GM10266 (cell line): ENCODE measurements around the gene EHHADH.
"Not testable (repeated sequence)": the region's sequence is repeated elsewhere in the genome, so short reads cannot be mapped to it uniquely, and the experiment has no call there.

Experiments used
- DNase-seq: peaks from one replicate; pipeline ENCODE4 v3.0.0; 2012; ENCODE audit errors: extremely low spot score
- TF ChIP-seq, protein P1 (sequence below): IDR thresholded peaks from 2 replicates; pipeline ENCODE4 v1.5.1; 2012; ENCODE audit warnings: mild to moderate bottlenecking, low read depth; ENCODE audit not compliant: control insufficient read depth, insufficient read depth; ENCODE audit errors: missing control alignments

EHHADH gene

DNA sequence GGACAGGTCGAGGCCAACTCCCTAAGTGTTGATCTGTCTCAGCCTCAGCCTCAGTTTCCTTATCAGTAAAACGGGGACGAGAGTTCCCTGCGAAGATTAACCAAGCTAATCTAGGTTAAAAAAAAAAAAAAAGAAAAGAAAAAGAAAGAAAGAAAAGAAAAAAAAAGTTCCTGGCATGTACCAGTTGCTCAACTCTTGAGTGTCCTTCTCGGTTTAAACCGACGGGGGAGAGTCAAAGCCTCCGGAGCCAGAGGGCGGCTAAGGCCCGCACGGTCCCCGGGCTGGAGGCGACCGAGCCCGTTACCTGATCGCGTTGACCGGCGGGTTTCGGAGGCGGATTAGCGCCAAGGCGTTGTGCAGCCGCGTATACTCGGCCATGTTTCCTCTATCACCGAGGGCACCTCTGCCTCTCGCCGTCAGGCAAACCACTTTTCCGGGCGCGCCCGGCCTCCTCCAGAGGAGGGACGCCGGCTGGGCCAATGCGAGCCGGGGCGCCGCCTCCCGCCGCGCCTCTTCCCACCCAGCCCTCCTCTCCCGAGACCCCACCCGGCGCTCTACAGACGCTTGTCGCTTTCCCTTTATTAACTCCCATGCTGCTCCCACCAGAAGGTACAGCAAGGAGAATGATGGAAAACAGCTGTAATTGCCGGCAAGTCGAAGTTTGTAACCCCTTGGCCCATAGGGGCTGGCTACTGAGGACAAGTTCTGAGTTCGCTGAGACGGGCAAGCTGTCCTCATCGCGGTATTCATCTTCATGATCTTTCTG is at the start of gene EHHADH:
Gene EHHADH, minus strand, starts transcription at position 405 of the 766 bp plus-strand sequence. Its CDS starts 27 bp downstream, at position 378.
- TF ChIP-seq, protein P1, sequence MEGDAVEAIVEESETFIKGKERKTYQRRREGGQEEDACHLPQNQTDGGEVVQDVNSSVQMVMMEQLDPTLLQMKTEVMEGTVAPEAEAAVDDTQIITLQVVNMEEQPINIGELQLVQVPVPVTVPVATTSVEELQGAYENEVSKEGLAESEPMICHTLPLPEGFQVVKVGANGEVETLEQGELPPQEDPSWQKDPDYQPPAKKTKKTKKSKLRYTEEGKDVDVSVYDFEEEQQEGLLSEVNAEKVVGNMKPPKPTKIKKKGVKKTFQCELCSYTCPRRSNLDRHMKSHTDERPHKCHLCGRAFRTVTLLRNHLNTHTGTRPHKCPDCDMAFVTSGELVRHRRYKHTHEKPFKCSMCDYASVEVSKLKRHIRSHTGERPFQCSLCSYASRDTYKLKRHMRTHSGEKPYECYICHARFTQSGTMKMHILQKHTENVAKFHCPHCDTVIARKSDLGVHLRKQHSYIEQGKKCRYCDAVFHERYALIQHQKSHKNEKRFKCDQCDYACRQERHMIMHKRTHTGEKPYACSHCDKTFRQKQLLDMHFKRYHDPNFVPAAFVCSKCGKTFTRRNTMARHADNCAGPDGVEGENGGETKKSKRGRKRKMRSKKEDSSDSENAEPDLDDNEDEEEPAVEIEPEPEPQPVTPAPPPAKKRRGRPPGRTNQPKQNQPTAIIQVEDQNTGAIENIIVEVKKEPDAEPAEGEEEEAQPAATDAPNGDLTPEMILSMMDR: no peak
- DNase-seq: peak; percentile 86

DNA sequence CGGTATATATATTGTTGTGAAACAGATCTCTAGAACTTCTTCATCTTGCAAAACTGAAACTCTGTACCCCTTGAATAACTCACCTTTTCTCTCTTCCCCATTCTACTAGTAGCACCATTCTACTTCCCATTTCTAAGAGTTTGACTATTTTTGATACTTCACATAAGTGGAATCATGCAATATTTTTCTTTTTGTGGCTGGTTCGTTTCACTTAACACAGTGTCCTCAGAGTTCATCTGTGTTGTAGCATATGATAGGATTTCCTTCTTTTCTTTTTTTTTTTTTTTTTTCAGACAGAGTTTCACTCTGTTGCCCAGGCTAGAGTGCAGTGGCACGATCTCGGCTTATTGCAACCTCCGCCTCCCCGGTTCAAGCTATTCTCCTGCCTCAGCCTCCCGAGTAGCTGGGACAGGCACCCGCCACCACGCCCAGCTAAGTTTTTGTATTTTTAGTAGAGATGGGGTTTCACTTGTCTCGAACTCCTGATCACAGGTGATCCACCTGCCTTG is 46.1 kb upstream of the EHHADH start:
- DNase-seq: not testable (repeated sequence)

DNA sequence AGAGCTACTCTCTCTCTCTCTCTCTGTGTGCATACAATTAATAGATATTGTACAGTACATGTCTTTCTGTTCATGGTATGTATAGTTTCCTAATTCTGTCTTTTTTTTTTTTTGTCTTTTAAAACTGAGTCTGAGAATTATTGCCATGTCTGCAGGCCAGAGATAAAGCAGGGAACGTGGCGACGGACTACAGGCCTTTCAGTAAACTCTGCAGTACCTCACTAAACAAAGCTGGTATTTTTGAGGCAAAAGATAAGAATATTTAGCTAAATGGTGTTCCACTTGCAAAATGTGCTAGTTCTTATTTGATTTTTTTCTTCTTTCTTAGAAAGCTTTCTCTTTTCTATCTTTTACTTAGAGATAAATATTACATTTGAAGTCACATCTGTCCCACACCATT is 44.0 kb upstream of the EHHADH start:
- no peak for DNase-seq
- TF ChIP-seq, protein P1: no peak

DNA sequence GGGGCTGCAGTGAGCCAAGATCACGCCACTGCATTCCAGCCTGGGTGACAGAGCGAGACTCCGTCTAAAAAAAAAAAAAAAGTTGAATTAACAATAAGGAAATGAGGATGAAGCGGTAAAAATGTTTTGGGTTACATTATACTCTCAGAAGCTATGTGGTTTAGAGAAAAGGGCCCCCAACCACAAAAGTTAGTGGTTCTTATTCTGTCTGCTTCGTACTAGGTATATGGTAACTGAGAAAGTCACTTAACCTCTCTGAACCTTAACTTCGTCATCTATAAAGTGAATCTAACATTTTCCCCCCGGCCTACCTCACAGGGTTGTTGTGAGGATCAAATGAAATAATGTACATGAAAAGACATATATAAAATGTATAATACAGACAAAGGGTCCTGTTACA is 38.4 kb upstream of the EHHADH start:
- TF ChIP-seq, protein P1: no peak
- DNase-seq: no peak

DNA sequence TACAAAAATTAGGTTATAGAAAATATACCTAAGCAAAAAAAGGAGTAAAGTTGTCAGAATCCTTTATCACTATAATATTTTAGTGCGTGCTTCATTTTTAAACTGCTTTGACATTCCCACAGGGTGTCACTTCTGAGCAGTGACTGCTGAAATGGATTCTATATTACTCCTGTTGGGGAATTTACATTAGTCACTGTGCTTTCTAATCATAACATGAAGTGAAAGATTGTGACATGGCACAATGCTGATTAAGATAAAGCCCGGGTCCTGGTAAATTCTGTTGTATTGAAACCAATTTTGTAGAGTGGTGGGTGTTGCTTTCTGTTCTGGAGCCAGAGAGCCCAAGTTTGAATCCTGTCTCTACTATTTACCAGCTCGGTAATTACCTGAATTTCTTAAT is 36.4 kb upstream of the EHHADH start:
- DNase-seq: peak; percentile 41
- TF ChIP-seq, protein P1: no peak

DNA sequence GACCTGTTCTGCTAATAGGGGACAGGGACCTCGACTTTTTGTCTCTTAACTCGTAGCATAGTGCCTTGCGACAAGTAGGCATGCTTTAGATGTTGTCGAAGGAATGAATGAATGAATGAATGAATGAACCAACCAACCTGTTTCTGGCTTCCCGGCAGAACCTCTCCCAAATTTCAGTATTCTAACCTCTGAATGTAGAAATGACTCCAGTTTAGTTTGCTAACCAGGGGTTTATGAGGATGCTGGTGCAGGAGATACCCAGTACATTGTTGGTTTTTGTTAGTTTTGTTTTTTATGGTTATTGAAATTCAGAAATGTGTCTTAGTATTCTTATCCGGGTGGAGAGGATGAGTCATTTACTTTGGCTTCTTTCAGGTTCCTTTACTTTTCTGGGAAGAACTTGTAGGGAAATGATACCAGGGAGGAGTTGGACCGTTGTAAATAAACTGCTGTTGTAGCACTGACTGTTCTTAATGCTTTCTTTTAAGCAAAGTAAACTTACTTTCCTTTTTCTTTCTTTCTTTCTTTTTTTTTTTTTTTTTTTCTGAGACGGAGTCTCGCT is 29.6 kb upstream of the EHHADH start:
- TF ChIP-seq, protein P1: no peak
- no peak for DNase-seq

DNA sequence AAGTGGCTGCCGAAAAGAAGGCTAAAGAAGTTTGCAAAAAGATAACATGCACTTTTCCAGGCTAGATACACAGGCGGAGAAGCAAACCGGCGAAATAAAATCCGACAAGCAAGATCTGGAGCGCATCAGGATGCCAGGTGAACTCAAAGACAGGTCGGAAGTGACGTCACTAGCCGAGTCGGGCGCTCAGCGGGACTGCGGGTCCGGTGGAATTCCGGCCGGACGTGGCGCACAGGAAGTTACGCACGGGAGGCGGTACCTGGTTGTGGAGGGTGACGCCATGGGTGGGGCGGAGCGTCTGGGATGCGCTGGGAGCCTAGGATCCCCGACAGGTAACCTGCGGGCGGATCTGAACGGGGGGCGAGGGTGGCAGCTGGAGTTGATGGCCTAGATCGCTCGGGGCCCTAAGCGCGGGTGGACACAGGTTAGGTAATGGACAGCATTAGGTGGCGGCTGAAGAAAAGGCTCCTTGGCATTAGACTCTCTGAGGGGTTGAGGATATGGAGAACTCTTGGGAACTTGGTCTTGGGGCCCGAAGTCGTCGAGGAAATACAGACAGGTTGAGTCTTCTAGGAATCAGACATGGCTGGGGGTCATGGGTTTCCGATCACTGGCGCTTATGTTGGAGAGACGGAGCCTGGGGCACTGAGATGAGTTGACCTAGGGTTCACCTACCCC is 29.0 kb upstream of the EHHADH start:
- TF ChIP-seq, protein P1: no peak
- peak; percentile 94 for DNase-seq
